ENCODE results near the gene LGALS7.
"Not testable (repeated sequence)": the region's sequence is repeated elsewhere in the genome, so short reads cannot be mapped to it uniquely, and the experiment has no call there.

GRCh38 chr19:38807374-38808098 is 34.2 kb upstream of the LGALS7 start:
- TF ChIP-seq EZH2phosphoT487, CTCF (IDR thresholded peaks at IDR 0.05): not testable (repeated sequence)

Measured in neural progenitor cell (in vitro differentiated cells).